B cell (primary cell): Measurements from ENCODE around the gene PNPT1. TPM values are rescaled to one million over a fixed set of nuclear protein-coding genes. Genes with fewer than 3 reads are reported as not detected.

Source experiments
- ATAC-seq: fragments of 200-7000 bp; cut with Tn5 transposase; one replicate; pipeline ENCODE4 v1.10.0; 2021; ENCODE audit warnings: low read depth, mild to moderate bottlenecking, moderate number of reproducible peaks, moderate library complexity
- CTCF ChIA-PET: fragments of 350-600 bp; sonication (Branson Sonifier 250); formaldehyde crosslinking; loops from one replicate; lab custom pipeline; 2021; ENCODE audit warnings: antibody characterized with exemption, inconsistent platforms; lab: Charles Lee
- POLR2A ChIA-PET: fragments of 350-600 bp; sonication (Branson Sonifier 250); formaldehyde crosslinking; loops from one replicate; lab custom pipeline; 2021; ENCODE audit warnings: antibody characterized with exemption; lab: Charles Lee
- DNase-seq: peaks from one replicate; pipeline ENCODE4 v3.0.0; 2013
- H2AFZ ChIP-seq: 2 replicates; pipeline ENCODE4 v1.6.1; 2012; ENCODE audit warnings: mild to moderate bottlenecking, low read depth, low read length; ENCODE audit not compliant: insufficient read depth, poor library complexity, severe bottlenecking
- H3K27ac ChIP-seq, 2 donors: 1 replicate in 1 of 2; 2 replicates in 1 of 2; pipeline ENCODE4 v1.5.1; 2012 to 2013; ENCODE audit warnings: low read length in 2 of 2, mild to moderate bottlenecking in 2 of 2, moderate library complexity in 1 of 2
- H3K27me3 ChIP-seq, 4 experiments: fragments of 200-600 bp in 1 of 4; sonication (generic) in 1 of 4; replicated peaks in 1 of 4; 1 replicate in 2 of 4; 2 replicates in 2 of 4; pipeline versions ENCODE4 v1.6.1 to v1.7.0; 2013 to 2016; ENCODE audit warnings: low read length in 3 of 4, mild to moderate bottlenecking in 2 of 4, mixed read lengths in 1 of 4, moderate library complexity in 1 of 4; ENCODE audit not compliant: insufficient read depth in 4 of 4, control insufficient read depth in 3 of 4; ENCODE audit errors: control extremely low read depth in 1 of 4
- H3K36me3 ChIP-seq, 2 experiments: replicated peaks in 1 of 2; 1 replicate in 1 of 2; 2 replicates in 1 of 2; pipeline versions ENCODE4 v1.6.1 to v1.7.1; 2013; ENCODE audit warnings: low read length in 1 of 2; ENCODE audit not compliant: insufficient read depth in 2 of 2, control insufficient read depth in 1 of 2; ENCODE audit errors: control extremely low read depth in 1 of 2, extremely low read depth in 1 of 2
- H3K4me1 ChIP-seq, 2 donors: fragments of 200-600 bp in 1 of 2; sonication (generic) in 1 of 2; 1 replicate in 1 of 2; 2 replicates in 1 of 2; pipeline versions ENCODE4 v1.5.1 to v1.6.1; 2013 to 2017; ENCODE audit warnings: low read length in 2 of 2; ENCODE audit not compliant: control insufficient read depth in 2 of 2, insufficient read depth in 2 of 2
- H3K4me2 ChIP-seq: replicated peaks from 2 replicates; pipeline ENCODE3; 2012; ENCODE audit warnings: mild to moderate bottlenecking, low read depth, low read length; ENCODE audit not compliant: poor library complexity, severe bottlenecking
- H3K4me3 ChIP-seq, 5 experiments: fragments of 200-600 bp in 1 of 5; sonication (generic) in 1 of 5; 1 replicate in 3 of 5; 2 replicates in 2 of 5; pipeline versions ENCODE4 v1.5.1 to v1.7.0; 2011 to 2016; ENCODE audit warnings: low read length in 4 of 5, mild to moderate bottlenecking in 4 of 5, low read depth in 2 of 5, control low read depth in 1 of 5, moderate library complexity in 1 of 5; ENCODE audit not compliant: insufficient read depth in 1 of 5; ENCODE audit errors: control extremely low read depth in 1 of 5, extremely low read depth in 1 of 5
- H3K79me2 ChIP-seq: fragments of 200-600 bp; sonication (generic); one replicate; pipeline ENCODE4 v1.6.0; 2016; ENCODE audit warnings: low read length; ENCODE audit not compliant: control insufficient read depth, insufficient read depth
- H3K9ac ChIP-seq: fragments of 200-600 bp; sonication (generic); 2 replicates; pipeline ENCODE4 v1.6.1; 2017; ENCODE audit warnings: mild to moderate bottlenecking, low read length, moderate library complexity
- H3K9me3 ChIP-seq, 3 donors: one replicate each; pipeline versions ENCODE4 v1.6.1 to v1.7.1; 2013; ENCODE audit warnings: low read length in 2 of 3; ENCODE audit not compliant: control insufficient read depth in 2 of 3, insufficient read depth in 1 of 3; ENCODE audit errors: control extremely low read depth in 1 of 3
- H4K20me1 ChIP-seq: 2 replicates; pipeline ENCODE4 v1.6.0; 2012; ENCODE audit warnings: mild to moderate bottlenecking, low read length; ENCODE audit not compliant: insufficient read depth, control insufficient read depth, poor library complexity, severe bottlenecking
- H3K27ac Mint-ChIP-seq: one replicate; pipeline ENCODE4 v1.8.0; 2021; ENCODE audit warnings: mixed read lengths
- H3K27me3 Mint-ChIP-seq: one replicate; pipeline ENCODE4 v1.8.0; 2021; ENCODE audit warnings: mixed read lengths
- H3K4me1 Mint-ChIP-seq: one replicate; pipeline ENCODE4 v1.8.0; 2021; ENCODE audit warnings: mixed read lengths
- H3K4me3 Mint-ChIP-seq: one replicate; pipeline ENCODE4 v1.8.0; 2021; ENCODE audit warnings: mixed read lengths
- H3K9me3 Mint-ChIP-seq: one replicate; pipeline ENCODE4 v1.8.0; 2022; ENCODE audit warnings: mixed read lengths; ENCODE audit not compliant: insufficient read depth
- EZH2 ChIP-seq: IDR thresholded peaks from 2 replicates; pipeline ENCODE4 v1.6.1; 2012; ENCODE audit warnings: borderline replicate concordance, low read depth, mild to moderate bottlenecking, moderate library complexity, low read length; ENCODE audit not compliant: insufficient read depth, poor library complexity, severe bottlenecking
- WGBS: methylation state at CpG from one replicate; pipeline ENCODE4 v1.1.5; 2013; ENCODE audit warnings: missing lambda C conversion rate; ENCODE audit not compliant: insufficient coverage; 5-methylcytosine and 5-hydroxymethylcytosine counted together
- intact Hi-C: fragments of 100-400 bp; cut with micrococcal nuclease; formaldehyde crosslinking; loops from one replicate; pipeline ENCODE4 v1.10.0; 2022
- polyA plus RNA-seq: library from polyadenylated mRNA; depleted of rRNA; stranded (reverse); fragments of >200 nt; gene quantifications from 2 replicates; pipeline ENCODE4 v1.2.3, GENCODE V29; 2012
- total RNA-seq, 2 donors: library from RNA; stranded (reverse); fragments of 120-200 nt in 1 of 2; gene quantifications; 1 replicate in 1 of 2; 2 replicates in 1 of 2; pipeline versions ENCODE4 v1.2.3 to v1.2.4, GENCODE V29; 2013 to 2022
- TF ChIP-seq, protein P1 (sequence below): fragments of 200-600 bp; IDR thresholded peaks from one replicate; pipeline ENCODE4 v1.8.0; 2022; ENCODE audit warnings: antibody characterized with exemption, mild to moderate bottlenecking

PNPT1 gene
- total and polyA plus RNA-seq, 2 donors (not counting 1 experiment from before 2014, with no cell fraction given), result 7.8 to 23.1 TPM

DNA sequence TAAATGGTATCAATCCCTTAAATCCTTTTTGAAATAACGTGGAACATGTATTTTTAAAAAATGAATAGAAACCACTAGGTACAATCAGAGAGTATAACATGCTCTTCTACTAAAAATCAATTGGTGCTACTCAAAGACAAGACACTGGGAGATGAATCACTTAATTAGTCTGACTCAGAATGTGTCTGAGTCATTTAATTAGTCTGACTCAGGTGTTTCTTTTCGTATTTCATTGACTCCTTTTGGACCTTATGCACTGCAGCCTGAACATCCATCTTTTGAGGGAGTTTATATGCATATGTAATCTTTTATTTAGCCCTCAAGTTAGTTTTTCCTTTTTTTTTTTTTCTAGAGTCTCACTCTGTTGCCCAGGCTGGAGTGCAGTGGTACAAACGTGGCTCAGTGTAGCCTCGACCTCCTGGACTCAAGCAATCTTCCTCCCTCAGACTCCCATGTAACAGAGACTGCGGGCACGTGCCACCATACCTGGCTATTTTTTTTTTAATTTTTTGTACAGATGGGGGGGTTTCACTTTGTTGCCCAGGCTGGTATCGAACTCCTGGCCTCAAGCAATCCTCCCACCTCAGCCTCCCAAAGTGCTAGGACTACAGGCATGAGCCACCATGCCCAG is 102.7 kb downstream of the PNPT1 start:
- Histone ChIP-seq H3K36me3 (peaks cover 7 to 35% of the 10 kb centered on the region in 2 experiments), H3K27ac (no peak overlapping the region), H3K27me3 (no peaks in the 10 kb centered on the region), H3K9me3 (no peaks in the 10 kb centered on the region), H3K4me2 (no peak overlapping the region), H3K4me1 (no peaks in the 10 kb centered on the region), H3K4me3 (no peak overlapping the region), H3K79me2 (peaks cover 72% of the 10 kb centered on the region), H2AFZ (no peak overlapping the region), H3K9ac (no peak overlapping the region), H4K20me1 (peaks cover 31% of the 10 kb centered on the region)
- DNase-seq (no peak), ATAC-seq (no peak)
- TF ChIP-seq, protein P1, sequence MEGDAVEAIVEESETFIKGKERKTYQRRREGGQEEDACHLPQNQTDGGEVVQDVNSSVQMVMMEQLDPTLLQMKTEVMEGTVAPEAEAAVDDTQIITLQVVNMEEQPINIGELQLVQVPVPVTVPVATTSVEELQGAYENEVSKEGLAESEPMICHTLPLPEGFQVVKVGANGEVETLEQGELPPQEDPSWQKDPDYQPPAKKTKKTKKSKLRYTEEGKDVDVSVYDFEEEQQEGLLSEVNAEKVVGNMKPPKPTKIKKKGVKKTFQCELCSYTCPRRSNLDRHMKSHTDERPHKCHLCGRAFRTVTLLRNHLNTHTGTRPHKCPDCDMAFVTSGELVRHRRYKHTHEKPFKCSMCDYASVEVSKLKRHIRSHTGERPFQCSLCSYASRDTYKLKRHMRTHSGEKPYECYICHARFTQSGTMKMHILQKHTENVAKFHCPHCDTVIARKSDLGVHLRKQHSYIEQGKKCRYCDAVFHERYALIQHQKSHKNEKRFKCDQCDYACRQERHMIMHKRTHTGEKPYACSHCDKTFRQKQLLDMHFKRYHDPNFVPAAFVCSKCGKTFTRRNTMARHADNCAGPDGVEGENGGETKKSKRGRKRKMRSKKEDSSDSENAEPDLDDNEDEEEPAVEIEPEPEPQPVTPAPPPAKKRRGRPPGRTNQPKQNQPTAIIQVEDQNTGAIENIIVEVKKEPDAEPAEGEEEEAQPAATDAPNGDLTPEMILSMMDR, result no peak
- TF ChIP-seq EZH2, result no peak
- no peak overlapping the region for H3K27ac Mint-ChIP-seq
- H3K4me1 Mint-ChIP-seq, result peaks cover 13% of the 10 kb centered on the region
- POLR2A ChIA-PET, result interaction anchor here (0.5 kb wide), 1 partner anchor 1886 kb away, joined by 3 read pairs; no protein-coding TSS in a partner anchor
- no peak overlapping the region for H3K4me3 Mint-ChIP-seq
- no peaks in the 10 kb centered on the region for H3K9me3 Mint-ChIP-seq
- CTCF ChIA-PET, result no interaction called here
- 79% methylated on average over 2 of the region's 7 CpGs for WGBS
- no peaks in the 10 kb centered on the region for H3K27me3 Mint-ChIP-seq
- intact Hi-C loops, result no loop called here

DNA sequence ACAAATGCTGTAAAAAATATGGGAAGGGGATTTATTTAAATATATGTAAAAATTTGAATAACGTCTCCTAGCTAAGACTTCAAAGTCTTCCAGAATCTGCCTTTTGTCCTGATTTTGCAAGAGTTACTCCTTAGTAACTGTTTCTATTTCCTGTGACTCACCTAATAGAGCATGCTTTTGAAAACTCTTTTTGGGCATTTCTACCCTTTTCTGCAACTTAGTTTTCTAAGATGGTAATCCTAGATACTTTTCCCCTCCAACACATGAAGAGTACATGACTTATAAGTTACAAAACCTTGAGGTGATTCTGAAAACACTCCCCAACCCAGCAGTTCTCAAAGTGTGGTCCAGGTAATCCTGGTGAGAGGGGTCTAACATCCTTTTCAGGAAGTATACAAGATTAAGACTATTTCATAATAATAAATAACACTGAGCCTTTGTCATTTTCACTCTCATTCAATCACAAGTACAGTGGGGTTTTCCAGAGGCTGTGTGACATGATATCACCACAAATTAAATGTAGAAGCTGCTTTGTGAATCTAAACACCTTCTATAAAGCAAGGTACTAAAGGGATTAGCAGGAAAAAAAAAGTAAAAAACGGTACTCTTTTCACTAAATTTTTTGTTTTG is 108.1 kb downstream of the PNPT1 start:
- Mint-ChIP-seq H3K27me3 (no peaks in the 10 kb centered on the region), H3K9me3 (no peaks in the 10 kb centered on the region), H3K4me1 (peaks cover 3% of the 10 kb centered on the region), H3K4me3 (no peak overlapping the region), H3K27ac (no peak overlapping the region)
- H3K4me2 ChIP-seq, result no peak overlapping the region
- H3K9ac ChIP-seq, result no peak overlapping the region
- peaks cover 4 to 48% of the 10 kb centered on the region in 2 experiments for H3K36me3 ChIP-seq
- intact Hi-C loops, result no loop called here
- H3K4me3 ChIP-seq, result no peak overlapping the region
- peaks cover 31% of the 10 kb centered on the region for H3K79me2 ChIP-seq
- no peaks in the 10 kb centered on the region for H3K4me1 ChIP-seq
- TF ChIP-seq EZH2, result no peak
- TF ChIP-seq, protein P1, result no peak
- no peaks in the 10 kb centered on the region for H3K27me3 ChIP-seq
- ChIA-PET POLR2A (no interaction called here), CTCF (no interaction called here)
- peaks cover 18% of the 10 kb centered on the region for H4K20me1 ChIP-seq
- DNase-seq, result no peak
- no peak overlapping the region for H3K27ac ChIP-seq
- ATAC-seq, result no peak
- no CpG with 5 or more reads among the region's 2 CpGs for WGBS
- no peaks in the 10 kb centered on the region for H3K9me3 ChIP-seq
- H2AFZ ChIP-seq, result no peak overlapping the region
